SH-SY5Y (cell line): ENCODE data around the gene SIRT3.

Experiments
- GATA2 ChIP-seq: IDR thresholded peaks from 2 replicates; pipeline ENCODE4 v1.6.1; 2011; ENCODE audit warnings: mild to moderate bottlenecking, low read depth, low read length
- GATA3 ChIP-seq: IDR thresholded peaks from 2 replicates; pipeline ENCODE4 v1.6.1; 2011; ENCODE audit warnings: low read depth, mild to moderate bottlenecking, low read length, moderate library complexity

DNA sequence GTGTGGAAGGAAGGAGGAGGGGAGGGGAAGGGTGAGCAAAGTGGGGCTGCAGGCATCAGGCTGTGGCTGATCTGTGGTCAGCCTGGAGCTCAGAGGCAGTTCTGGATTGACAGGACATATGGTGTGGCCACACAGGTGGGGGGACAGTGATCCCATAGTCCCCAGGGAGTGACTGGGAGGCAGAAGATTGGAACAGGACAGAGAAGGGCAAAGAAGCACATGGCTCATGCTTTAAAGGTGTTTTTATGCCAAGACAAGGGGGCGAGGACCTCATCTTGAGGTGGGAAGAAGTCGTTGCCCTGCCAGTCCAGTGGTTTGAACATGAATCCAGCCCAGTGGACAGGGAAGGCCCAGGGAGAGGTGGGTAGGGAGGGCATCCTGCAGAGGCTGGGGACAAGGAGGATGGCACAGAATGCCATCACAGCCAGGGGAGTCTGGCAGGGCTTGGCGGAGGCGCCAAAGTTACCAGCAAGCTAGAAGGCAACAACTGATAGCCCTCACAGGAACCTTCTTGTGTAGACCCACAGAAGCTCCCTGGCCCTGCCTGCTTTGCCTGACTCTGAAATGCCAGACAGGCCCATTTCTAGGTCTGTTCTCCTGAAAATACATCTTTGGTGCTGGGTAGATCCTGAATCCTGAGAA is 32.1 kb downstream of the SIRT3 start:
- TF ChIP-seq GATA2, result no peak
- TF ChIP-seq GATA3, result no peak
